Measurements from ENCODE around the gene HDHD5. TPM values are rescaled to one million over a fixed set of nuclear protein-coding genes. Genes with fewer than 3 reads are reported as not detected.
A peak's percentile ranks its signal among the peaks of the same experiment; 100 is the strongest.

HDHD5 gene
- total RNA-seq, 1 donor from 2014 or later = 40.4 TPM

DNA sequence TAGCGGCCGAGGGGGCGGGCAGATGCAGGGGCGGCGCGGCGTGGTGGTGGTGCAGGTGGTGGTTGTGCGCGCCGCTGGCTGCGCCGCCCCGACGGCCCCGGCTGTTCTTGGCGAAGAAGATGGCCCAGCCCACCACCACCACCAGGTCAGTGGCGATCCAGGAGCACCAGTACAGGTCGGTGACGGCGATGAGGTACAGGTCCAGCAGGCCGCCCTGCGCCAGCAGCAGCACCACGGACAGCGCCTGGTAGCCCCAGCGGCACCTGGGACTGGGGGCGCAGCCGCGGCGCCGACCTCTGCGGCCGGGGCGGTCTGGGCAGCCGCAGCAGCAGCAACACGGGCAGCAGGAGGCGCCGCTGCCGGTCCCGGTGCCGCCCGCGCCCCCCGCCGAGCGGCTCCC lies 38.8 kb downstream of the HDHD5 start:
- H3K27ac Mint-ChIP-seq = no peak overlapping the region
- TF ChIP-seq, protein P1, sequence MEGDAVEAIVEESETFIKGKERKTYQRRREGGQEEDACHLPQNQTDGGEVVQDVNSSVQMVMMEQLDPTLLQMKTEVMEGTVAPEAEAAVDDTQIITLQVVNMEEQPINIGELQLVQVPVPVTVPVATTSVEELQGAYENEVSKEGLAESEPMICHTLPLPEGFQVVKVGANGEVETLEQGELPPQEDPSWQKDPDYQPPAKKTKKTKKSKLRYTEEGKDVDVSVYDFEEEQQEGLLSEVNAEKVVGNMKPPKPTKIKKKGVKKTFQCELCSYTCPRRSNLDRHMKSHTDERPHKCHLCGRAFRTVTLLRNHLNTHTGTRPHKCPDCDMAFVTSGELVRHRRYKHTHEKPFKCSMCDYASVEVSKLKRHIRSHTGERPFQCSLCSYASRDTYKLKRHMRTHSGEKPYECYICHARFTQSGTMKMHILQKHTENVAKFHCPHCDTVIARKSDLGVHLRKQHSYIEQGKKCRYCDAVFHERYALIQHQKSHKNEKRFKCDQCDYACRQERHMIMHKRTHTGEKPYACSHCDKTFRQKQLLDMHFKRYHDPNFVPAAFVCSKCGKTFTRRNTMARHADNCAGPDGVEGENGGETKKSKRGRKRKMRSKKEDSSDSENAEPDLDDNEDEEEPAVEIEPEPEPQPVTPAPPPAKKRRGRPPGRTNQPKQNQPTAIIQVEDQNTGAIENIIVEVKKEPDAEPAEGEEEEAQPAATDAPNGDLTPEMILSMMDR (IDR thresholded peaks at IDR 0.05; ENCODE audit: unreplicated experiment) = no peak
- no peaks in the 10 kb centered on the region for H3K9me3 Mint-ChIP-seq (ENCODE audit: low read depth)
- no peak overlapping the region for H3K4me3 Mint-ChIP-seq (ENCODE audit: low read depth)
- peaks cover 23% of the 10 kb centered on the region for H3K27me3 Mint-ChIP-seq
- H3K36me3 Mint-ChIP-seq (ENCODE audit: insufficient read depth) = no peaks in the 10 kb centered on the region
- peaks cover 8% of the 10 kb centered on the region for H3K4me1 Mint-ChIP-seq (ENCODE audit: low read depth)
- DNase-seq (ENCODE audit: low spot score, unreplicated experiment) = peak; percentile 88

DNA sequence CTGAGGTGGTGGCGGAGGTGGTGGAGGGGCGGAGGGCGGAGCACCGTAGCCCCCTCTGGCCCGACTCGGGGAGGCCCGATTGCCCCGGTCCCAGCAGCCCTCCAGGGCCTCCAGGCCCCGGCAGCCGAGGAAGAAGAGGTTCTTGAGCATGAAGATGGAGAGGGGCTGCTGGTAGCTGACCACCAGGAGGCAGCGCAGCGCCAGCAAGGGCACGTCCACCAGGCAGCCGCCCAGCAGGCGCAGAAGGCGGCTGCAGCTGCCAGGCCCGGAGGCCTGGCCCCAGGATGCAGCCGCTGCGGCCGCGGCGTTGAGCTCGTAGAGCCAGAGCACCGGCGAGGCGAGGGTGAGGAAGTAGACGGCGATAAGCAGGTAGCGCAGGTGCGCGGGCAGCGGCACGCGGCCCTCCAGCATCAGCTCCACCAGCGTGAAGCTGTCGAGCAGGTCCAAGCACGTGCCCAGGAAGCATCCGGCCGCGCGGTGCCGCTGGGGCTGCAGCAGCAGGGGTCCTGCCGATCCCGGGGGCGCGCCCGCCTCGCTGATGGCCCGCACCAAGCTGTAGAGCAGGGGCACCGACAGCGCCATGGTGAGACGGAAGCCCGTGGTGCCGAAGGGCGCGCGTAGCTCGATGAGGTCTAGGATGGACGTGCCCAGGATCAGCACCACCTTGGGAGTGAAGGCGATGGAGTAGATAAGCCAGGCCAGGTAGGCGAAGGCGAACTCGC lies 39.4 kb downstream of the HDHD5 start:
- peaks cover 23% of the 10 kb centered on the region for H3K27me3 Mint-ChIP-seq
- H3K4me3 Mint-ChIP-seq (ENCODE audit: low read depth) = peak overlapping the region; percentile 58
- no peak for DNase-seq (ENCODE audit: low spot score, unreplicated experiment)
- H3K4me1 Mint-ChIP-seq (ENCODE audit: low read depth) = peaks cover 8% of the 10 kb centered on the region
- TF ChIP-seq, protein P1 (IDR thresholded peaks at IDR 0.05; ENCODE audit: unreplicated experiment) = peak; percentile 43
- no peaks in the 10 kb centered on the region for H3K9me3 Mint-ChIP-seq (ENCODE audit: low read depth)
- H3K27ac Mint-ChIP-seq = no peak overlapping the region
- no peaks in the 10 kb centered on the region for H3K36me3 Mint-ChIP-seq (ENCODE audit: insufficient read depth)

GRCh38 chr22:17118342-17118741 lies 40.7 kb downstream of the HDHD5 start:
- TF ChIP-seq, protein P1 (IDR thresholded peaks at IDR 0.05; ENCODE audit: unreplicated experiment) = no peak

GRCh38 chr22:17117890-17118289 lies 41.2 kb downstream of the HDHD5 start:
- Mint-ChIP-seq H3K4me3 (ENCODE audit: low read depth) (no peak overlapping the region), H3K4me1 (ENCODE audit: low read depth) (peaks cover 8% of the 10 kb centered on the region), H3K27ac (no peak overlapping the region), H3K9me3 (ENCODE audit: low read depth) (no peaks in the 10 kb centered on the region), H3K36me3 (ENCODE audit: insufficient read depth) (no peaks in the 10 kb centered on the region), H3K27me3 (peaks cover 23% of the 10 kb centered on the region)
- TF ChIP-seq, protein P1 (IDR thresholded peaks at IDR 0.05; ENCODE audit: unreplicated experiment) = no peak
- no peak for DNase-seq (ENCODE audit: low spot score, unreplicated experiment)

More at GRCh38 chr22:17118342-17118741, 40.7 kb downstream of the HDHD5 start:
- DNase-seq (ENCODE audit: low spot score, unreplicated experiment) = no peak
- Mint-ChIP-seq H3K27ac (no peak overlapping the region), H3K4me3 (ENCODE audit: low read depth) (peak overlapping the region; percentile 58), H3K36me3 (ENCODE audit: insufficient read depth) (no peaks in the 10 kb centered on the region), H3K4me1 (ENCODE audit: low read depth) (peaks cover 8% of the 10 kb centered on the region), H3K9me3 (ENCODE audit: low read depth) (no peaks in the 10 kb centered on the region), H3K27me3 (peaks cover 23% of the 10 kb centered on the region)

GRCh38 chr22:17117400-17117799 lies 41.7 kb downstream of the HDHD5 start:
- H3K27me3 Mint-ChIP-seq = peaks cover 23% of the 10 kb centered on the region
- no peak for DNase-seq (ENCODE audit: low spot score, unreplicated experiment)
- no peak overlapping the region for H3K4me3 Mint-ChIP-seq (ENCODE audit: low read depth)
- no peaks in the 10 kb centered on the region for H3K36me3 Mint-ChIP-seq (ENCODE audit: insufficient read depth)
- H3K4me1 Mint-ChIP-seq (ENCODE audit: low read depth) = peaks cover 8% of the 10 kb centered on the region
- H3K9me3 Mint-ChIP-seq (ENCODE audit: low read depth) = no peaks in the 10 kb centered on the region
- TF ChIP-seq, protein P1 (IDR thresholded peaks at IDR 0.05; ENCODE audit: unreplicated experiment) = no peak
- no peak overlapping the region for H3K27ac Mint-ChIP-seq
